T-helper 22 cell (primary cell): ENCODE results near the gene ZNF576.
"Not testable (repeated sequence)": the region's sequence is repeated elsewhere in the genome, so short reads cannot be mapped to it uniquely, and the experiment has no call there.

ENCODE experiments used
- DNase-seq: peaks from one replicate; pipeline ENCODE4 v3.0.0-alpha.2; 2020; ENCODE audit warnings: low read depth

Gene ZNF576

GRCh38 chr19:43626838-43627237 lies 30.4 kb downstream of the ZNF576 start:
- DNase-seq: no peak

DNA sequence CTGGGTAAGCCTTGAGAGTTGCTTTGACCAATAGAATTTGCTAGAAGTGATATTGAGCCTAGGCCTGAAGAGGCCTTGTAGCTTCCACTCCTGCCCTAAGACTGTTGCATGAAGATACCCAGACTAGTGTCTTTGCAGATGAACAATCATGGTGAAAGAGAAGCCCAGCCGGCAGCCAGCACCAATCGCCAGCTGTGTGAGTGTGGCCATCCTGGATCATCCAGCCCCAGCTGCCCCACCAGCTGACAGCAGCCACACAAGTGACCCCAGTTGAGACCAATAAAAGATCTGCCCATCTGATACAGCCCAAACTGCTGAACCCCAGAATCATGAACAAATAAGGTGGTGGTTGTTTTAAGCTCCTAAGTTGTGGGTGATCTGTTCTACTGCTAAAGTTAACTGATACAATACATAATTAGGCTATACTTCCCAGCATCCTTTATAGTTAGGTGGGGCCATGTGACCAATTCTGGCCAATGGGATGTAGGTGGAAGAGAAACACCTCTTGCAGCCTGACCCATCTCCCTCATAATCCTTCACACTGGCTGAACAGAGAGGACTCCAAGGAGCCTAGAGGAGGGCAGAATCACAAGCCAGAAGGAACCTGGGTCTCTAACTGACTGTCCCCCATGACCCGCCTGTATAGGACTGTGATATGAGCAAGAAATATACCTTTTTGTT lies 32.4 kb downstream of the ZNF576 start:
- no peak for DNase-seq

DNA sequence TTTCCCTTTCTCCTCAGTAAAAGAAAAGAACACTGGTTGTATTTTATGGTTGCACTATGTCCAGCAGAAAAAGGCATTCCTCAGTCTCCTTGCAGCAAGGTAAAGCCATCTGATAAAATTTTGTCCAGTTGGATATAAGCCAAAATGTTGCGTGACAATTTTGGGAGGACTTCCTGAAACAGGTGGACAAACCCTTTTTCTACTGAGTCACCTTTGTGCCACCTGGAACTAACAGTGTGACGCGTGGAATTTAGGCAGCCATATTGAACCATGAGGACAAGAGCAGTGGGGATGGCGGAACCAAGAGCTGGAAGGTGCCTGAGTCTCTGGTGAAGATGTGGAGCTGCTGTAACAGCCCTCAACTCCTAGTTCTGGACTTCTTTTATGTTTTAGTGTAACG lies 35.1 kb downstream of the ZNF576 start:
- no peak for DNase-seq

- no peak for DNase-seq
Measured at GRCh38 chr19:43633520-43633919, 37.1 kb downstream of the ZNF576 start.

DNA sequence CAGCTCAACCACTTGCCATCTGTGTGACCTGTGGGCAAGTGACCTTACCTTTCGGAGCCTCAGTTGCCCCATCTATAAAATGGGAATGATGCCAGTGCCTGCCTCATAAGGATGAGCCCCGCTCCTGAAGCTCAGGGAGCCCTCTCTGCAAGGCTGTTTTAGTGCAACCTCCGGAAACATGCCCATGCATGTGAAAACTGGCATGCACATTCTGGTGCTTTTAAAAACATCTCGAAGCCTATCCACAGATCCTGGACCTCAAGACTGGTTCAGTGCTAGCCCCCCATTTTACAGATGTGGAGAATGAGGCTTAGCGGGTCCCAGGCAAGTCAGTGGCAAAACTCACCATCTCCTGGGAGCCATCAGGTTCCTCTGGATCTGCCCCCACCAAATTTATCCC lies 37.7 kb downstream of the ZNF576 start:
- DNase-seq: no peak

DNA sequence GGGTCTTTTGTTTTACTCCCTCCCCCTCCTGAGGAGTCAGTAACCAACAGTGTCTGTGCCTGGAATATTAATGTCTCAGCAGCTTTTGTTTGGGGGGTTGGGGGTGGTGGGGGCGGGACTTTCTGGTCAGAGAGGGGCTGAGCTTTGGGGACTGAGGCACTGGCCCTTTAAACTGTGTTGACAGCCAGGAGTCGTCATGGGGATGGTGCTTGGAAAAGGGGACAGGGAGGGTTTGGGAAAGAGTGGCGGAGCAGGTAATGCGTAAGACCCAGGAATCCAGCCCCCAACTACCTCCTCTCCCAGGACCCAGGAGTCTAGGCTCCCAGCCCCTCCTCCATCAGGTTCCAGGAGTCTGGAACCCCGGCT lies 38.1 kb downstream of the ZNF576 start:
- DNase-seq: no peak

DNA sequence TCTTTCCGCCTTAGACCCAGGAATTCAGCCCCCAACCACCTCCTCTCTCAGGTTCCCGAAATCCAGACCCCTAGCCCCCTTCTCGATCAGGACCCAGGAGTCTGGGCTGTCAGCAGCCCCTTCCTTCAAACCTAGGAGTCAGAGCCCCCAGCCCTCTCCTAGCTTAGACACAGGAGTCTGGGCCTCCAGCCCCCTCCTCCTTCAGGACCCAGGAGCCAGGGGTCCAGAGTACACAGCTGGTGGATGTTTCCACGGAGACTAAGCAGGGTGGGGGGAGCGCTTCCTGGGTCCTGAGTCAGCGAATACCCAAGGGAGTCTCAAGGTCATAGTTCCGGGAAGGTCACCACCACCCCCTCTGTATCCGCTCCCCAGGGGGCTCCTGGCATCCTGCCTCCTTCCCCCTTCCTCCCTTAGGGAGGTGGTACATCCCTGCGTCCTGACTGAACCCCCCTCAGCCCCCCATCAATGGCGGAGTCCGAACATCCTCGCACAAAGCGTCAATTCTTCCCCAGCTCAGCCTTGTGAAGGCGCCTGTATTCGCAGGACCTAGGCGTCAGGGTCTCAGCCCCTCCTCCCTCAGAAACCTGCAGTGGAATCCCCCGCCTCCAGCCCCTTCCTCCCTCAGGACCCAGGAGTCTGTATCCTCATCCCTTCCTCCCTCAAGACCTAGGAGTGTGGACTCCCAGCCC lies 38.6 kb downstream of the ZNF576 start:
- DNase-seq: no peak

- not testable (repeated sequence) for DNase-seq
Measured at GRCh38 chr19:43635561-43635940, 39.2 kb downstream of the ZNF576 start.

- no peak for DNase-seq
Measured at GRCh38 chr19:43636121-43636683, 39.8 kb downstream of the ZNF576 start.

- no peak for DNase-seq
Measured at GRCh38 chr19:43638214-43638994, 42.0 kb downstream of the ZNF576 start.

GRCh38 chr19:43638995-43639518 lies 42.7 kb downstream of the ZNF576 start:
- no peak for DNase-seq

DNA sequence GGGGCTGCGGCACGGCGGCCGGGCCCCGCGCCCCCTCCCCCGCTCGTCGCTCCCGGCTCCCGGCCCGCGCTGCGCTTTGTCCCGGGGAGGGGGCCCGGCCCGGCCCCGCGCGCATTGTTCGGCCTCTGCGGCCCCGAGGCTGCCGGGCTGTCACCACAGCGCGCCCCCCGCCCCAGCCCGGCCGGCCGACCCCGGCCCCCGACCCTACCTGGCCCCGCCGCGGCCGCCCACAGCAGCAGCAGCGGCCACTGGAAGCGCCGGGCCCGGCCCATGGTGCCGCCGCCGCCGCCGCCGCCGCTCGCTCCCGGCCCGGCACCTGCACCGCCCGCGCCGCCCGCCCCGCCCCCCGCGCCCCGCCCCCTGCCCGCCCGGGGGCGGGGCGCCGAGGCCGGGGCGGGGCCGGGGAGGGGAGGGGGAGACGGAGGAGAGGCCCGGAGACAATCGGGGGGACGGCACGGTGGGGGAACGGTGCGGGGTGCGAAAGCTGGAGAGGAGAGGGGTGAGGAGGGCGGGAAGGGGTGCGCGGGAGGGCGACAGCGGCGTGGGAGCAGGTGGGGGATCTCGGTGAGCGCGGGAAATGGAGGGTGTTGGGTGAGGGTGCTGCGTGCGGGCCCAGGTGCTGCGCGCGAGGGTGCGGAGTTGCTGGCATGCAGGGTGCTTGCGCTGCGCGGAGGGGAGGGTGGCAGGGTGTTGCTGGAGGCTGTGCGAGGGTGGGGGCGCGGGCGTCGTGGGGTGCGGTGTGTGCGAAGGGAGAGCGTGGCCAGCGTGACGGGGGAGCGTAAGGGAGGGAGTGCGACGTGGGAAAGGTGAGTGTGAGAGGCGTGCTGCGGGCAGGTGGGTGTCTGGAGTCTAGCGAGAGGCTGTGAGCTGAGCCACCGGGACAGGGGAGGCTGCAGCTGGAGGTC lies 43.4 kb downstream of the ZNF576 start, which contains the start of gene CADM4:
CADM4 (minus strand) TSS at position 332 of the 905 bp plus-strand sequence; CDS start at position 272, 60 bp downstream.
- peak; percentile 47 for DNase-seq

GRCh38 chr19:43640424-43640757 lies 44.0 kb downstream of the ZNF576 start:
- no peak for DNase-seq

DNA sequence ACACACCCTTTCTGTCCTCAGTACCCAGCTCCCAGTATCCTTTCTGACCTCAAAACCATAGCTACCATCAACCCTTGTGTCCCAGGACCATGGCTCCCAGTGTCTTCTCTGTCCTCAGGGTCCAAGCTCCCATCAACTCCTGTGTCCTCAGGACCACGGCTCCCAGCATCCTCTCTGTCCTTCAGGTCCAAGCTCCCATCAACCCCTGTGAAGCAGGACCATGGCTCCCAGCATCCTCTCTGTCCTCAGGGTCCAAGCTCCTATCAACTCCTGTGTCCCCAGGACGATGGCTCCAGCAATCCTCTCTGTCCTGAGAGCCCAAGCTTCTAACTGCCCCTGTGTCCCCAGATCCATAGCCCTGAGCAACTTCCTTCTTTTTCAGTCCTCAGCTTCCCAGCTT lies 44.9 kb downstream of the ZNF576 start:
- no peak for DNase-seq

DNA sequence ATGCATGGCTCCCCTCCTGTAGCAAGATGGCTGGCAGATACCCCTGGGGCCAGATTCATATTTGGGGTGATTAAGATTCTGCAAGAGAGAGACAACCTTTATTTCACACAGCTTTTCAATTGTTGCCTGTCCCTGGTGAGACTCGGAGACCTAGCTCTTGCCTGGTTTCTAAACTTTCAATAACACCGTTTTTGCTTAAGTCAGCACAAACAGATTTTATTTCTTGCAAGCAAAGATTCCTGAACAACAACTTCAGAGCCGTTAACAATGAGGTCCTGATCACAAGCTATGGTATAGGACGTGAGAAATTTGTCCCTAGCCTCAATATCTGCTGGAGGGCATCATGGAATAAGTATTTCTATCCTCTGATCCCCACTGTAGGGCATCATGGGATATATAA lies 46.1 kb downstream of the ZNF576 start:
- no peak for DNase-seq

DNA sequence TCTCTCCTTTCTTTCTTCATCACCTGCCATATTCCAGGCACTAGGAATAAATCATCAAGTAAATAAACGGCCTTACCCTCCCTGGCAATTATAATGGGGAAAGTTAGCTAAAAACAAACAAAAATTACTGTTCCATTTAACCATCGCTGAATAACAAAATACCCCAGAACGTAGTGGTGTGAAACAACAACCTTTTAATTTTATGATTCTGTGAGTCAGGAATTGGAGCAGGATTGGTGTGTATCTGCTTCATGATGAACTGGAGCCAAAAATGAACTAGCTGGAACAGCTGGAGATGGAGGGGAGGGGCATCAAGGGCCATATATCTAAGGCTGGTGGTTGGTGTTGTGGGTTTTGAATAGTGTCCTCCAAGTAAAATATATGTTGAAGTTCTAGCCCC lies 46.9 kb downstream of the ZNF576 start:
- no peak for DNase-seq

GRCh38 chr19:43644181-43644580 lies 47.8 kb downstream of the ZNF576 start:
- DNase-seq: no peak

GRCh38 chr19:43648633-43649032 lies 52.2 kb downstream of the ZNF576 start:
- DNase-seq: no peak

DNA sequence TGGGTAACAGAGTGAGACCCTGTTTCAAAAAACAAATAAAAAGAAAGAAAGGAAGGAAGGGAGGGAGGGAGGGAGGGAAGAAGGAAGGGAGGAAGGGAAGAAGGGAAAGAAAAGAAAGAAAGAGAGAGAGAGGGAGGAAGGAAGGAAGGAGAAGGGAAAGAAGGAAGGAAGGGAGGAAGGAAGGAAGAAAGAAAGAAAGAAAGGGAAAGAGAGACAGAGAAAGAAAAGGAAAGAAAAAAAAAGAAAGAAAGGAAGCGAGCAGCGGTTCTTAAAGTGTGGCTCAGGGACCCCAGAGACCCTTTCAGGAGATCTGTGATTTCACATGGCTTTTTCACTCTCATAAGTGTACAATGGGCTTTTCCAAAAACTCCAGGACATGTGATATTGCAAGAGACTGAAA lies 53.1 kb downstream of the ZNF576 start:
- no peak for DNase-seq

DNA sequence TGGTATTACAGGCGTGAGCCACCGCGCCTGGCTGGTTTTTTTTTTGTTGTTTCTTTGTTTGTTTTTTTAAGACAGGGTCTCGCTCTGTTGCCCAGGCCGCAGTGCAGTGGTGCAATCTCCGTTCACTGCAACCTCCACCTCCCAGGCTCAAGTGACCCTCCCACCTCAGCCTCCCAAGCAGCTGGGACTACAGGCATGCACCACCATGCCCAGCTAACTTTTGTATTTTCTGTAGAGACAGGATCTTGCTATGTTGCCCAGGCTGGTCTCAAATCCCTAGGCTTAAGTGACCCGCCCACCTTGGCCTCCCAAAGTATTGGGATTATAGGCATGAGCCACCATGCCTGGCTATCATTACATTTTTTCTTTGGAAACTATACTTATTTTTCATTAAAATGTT lies 53.9 kb downstream of the ZNF576 start:
- not testable (repeated sequence) for DNase-seq
